ENCODE results near the gene RAMAC.
"Not testable (repeated sequence)": the region's sequence is repeated elsewhere in the genome, so short reads cannot be mapped to it uniquely, and the experiment has no call there.

Gene RAMAC

DNA sequence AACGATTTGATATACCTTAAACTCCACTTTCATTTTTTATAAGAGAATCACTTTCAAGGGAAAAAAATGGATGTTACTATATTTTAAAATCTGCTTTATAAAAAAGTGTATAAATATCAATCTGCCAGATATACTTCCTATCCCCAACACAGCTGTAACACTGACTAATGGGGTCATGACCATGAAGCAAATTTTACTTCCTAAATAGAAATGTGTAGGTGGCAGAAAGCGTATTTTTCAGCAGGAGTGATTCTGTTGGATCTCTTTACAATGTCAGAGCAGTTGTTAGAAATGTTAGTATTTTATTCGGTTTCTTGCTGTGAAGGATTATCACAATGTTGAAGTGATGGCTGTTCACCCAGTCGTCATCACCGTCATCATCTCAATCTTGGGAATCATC is 30.9 kb downstream of the RAMAC start:
- no peak for DNase-seq

- no peak for DNase-seq
Observed at GRCh38 chr15:83018436-83018835, 32.4 kb downstream of the RAMAC start.

- DNase-seq = no peak
Observed at GRCh38 chr15:83030021-83030420, 44.0 kb downstream of the RAMAC start.

DNA sequence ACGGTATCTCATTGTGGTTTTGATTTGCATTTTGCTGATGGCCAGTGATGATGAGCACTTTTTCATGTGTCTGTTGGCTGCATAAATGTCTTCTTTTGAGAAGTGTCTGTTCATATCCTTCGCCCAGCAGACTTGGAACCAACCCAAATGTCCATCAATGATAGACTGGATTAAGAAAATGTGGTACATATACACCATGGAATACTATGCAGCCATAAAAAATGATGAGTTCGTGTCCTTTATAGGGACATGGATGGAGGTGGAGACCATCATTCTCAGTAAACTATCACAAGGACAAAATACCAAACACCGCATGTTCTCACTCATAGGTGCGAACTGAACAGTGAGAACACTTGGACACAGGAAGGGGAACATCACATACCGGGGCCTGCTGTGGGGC is 45.2 kb downstream of the RAMAC start:
- not testable (repeated sequence) for DNase-seq

- DNase-seq = no peak
Observed at GRCh38 chr15:83036253-83036652, 50.2 kb downstream of the RAMAC start.

DNA sequence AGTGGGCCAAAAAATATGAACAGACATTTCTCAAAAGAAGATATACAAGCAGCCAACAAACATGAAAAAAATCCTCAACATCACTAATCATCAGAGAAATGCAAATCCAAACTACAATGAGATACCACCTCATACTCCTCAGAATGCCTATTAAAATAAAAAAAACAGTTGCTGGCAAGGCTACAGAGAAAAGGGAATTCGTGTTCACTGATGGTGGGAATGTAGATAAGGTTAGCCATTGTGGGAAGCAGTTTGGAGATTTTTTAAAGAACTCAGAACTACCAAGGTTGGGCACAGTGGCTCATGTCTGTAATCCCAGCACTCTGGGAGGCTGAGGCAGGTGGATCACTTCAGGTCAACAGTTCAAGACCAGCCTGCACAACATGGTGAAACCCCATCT is 53.2 kb downstream of the RAMAC start:
- no peak for DNase-seq
